Activated CD8-positive, alpha-beta T cell treated with anti-CD3 and anti-CD28 coated beads for 36 hours (primary cell): ENCODE results near the gene EPB41. TPM values are rescaled to one million over a fixed set of nuclear protein-coding genes. Genes with fewer than 3 reads are reported as not detected.

Experiments used
- ATAC-seq: fragments of 200-7000 bp; cut with Tn5 transposase; one replicate; pipeline ENCODE4 v1.10.0; 2021; ENCODE audit warnings: mild to moderate bottlenecking, moderate library complexity
- CTCF ChIA-PET: fragments of 350-600 bp; sonication (Branson Sonifier 250); formaldehyde crosslinking; loops from one replicate; lab custom pipeline; 2021; ENCODE audit warnings: antibody characterized with exemption; lab: Charles Lee
- POLR2A ChIA-PET: fragments of 350-600 bp; sonication (Branson Sonifier 250); formaldehyde crosslinking; loops from one replicate; lab custom pipeline; 2021; ENCODE audit warnings: antibody characterized with exemption; lab: Charles Lee
- DNase-seq: peaks from one replicate; pipeline ENCODE4 v3.0.0-alpha.2; 2020
- H3K27ac Mint-ChIP-seq: one replicate; pipeline ENCODE4 v1.8.0; 2021; ENCODE audit warnings: mild to moderate bottlenecking, mixed read lengths
- H3K27me3 Mint-ChIP-seq: one replicate; pipeline ENCODE4 v1.8.0; 2021; ENCODE audit warnings: mixed read lengths
- H3K36me3 Mint-ChIP-seq: one replicate; pipeline ENCODE4 v1.8.0; 2021; ENCODE audit warnings: low read depth, mixed read lengths
- H3K4me1 Mint-ChIP-seq: one replicate; pipeline ENCODE4 v1.8.0; 2021; ENCODE audit warnings: low read depth, mixed read lengths
- H3K4me3 Mint-ChIP-seq: one replicate; pipeline ENCODE4 v1.8.0; 2021; ENCODE audit warnings: mild to moderate bottlenecking, moderate library complexity, mixed read lengths
- H3K9me3 Mint-ChIP-seq: one replicate; pipeline ENCODE4 v1.8.0; 2021; ENCODE audit warnings: mixed read lengths
- intact Hi-C: fragments of 100-400 bp; cut with micrococcal nuclease; formaldehyde crosslinking; loops from one replicate; pipeline ENCODE4 v1.10.0; 2022
- total RNA-seq, 2 experiments: library from RNA; stranded (reverse); gene quantifications; one replicate each; pipeline ENCODE4 v1.2.3, GENCODE V29; 2021
- TF ChIP-seq, protein P1 (sequence below): fragments of 200-600 bp; IDR thresholded peaks from one replicate; pipeline ENCODE4 v1.8.0; 2022; ENCODE audit warnings: antibody characterized with exemption, mild to moderate bottlenecking

Gene EPB41
- total RNA-seq, 2 experiments from 2014 or later = 74.9 to 80.3 TPM

DNA sequence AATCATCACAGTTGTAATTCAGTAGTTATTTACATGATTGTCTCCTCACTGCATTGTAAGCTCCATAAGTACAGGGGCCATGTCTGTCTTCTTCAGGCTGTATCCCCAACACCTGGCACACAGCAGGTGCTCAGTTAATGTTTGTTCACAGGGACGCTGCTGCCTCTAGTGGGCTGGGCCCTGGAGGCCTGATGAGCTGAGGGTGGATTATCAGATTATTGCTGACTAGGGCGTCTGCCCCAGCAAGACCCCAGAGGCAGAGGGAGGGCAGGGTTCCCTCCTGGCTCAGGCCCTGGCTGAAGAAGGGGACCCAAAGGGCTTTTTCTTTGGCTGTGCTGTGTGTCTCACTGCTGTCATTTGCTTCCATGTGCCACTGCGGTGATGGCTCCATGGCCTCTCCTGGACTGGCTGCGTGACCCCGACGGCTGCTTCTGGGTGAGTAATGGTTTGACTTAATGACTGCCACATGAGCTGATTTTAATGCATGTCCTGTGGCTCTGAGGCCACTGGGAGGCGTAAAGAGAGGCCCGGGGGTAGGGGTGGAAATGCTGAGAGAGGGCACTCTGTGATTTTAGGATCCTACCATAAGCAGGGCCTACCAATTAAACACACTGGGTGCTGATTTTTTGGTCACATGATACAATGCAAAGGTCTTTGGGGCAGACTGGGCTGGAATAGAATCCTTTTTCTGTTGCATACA lies 20.8 kb upstream of the EPB41 start:
- ChIA-PET POLR2A (interaction anchor here (0.9 kb wide), 1 partner anchor 20 kb away, joined by 3 read pairs; the partner anchor contains the start of gene EPB41), CTCF (interaction anchor here (1.0 to 4.1 kb wide), 5 partner anchors 11 to 309 kb away, joined by 3 to 30 read pairs (median 4); no protein-coding TSS in a partner anchor)
- Mint-ChIP-seq H3K36me3 (no peaks in the 10 kb centered on the region), H3K9me3 (no peaks in the 10 kb centered on the region), H3K27me3 (no peaks in the 10 kb centered on the region), H3K27ac (no peak overlapping the region), H3K4me1 (peaks cover 36% of the 10 kb centered on the region), H3K4me3 (no peak overlapping the region)
- TF ChIP-seq, protein P1, sequence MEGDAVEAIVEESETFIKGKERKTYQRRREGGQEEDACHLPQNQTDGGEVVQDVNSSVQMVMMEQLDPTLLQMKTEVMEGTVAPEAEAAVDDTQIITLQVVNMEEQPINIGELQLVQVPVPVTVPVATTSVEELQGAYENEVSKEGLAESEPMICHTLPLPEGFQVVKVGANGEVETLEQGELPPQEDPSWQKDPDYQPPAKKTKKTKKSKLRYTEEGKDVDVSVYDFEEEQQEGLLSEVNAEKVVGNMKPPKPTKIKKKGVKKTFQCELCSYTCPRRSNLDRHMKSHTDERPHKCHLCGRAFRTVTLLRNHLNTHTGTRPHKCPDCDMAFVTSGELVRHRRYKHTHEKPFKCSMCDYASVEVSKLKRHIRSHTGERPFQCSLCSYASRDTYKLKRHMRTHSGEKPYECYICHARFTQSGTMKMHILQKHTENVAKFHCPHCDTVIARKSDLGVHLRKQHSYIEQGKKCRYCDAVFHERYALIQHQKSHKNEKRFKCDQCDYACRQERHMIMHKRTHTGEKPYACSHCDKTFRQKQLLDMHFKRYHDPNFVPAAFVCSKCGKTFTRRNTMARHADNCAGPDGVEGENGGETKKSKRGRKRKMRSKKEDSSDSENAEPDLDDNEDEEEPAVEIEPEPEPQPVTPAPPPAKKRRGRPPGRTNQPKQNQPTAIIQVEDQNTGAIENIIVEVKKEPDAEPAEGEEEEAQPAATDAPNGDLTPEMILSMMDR = peak; percentile 25
- DNase-seq (peak; percentile 51), ATAC-seq (peak; percentile 72)
- intact Hi-C loops = no loop called here

DNA sequence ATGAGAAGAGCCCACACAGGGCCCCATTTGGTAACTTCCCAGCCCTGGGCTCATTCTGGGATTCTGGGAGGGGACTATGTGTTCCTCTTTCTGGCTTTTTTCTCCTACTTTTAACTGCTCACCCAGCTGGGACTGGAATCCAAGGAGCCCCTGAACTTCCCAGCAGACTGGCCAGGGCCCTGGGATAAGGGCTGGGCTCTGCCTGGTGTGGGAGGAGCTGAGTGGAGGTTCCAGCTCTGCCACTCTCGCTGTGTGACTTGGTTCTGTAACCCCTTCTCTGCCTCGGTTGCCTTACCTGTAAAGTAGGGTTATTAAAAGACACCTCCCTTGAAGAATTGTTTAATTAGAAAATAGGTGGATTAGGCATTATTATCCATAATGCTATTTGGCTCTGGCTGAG lies 19.6 kb upstream of the EPB41 start:
- Mint-ChIP-seq H3K27me3 (no peaks in the 10 kb centered on the region), H3K36me3 (no peaks in the 10 kb centered on the region), H3K9me3 (no peaks in the 10 kb centered on the region), H3K4me3 (no peak overlapping the region), H3K4me1 (peaks cover 32% of the 10 kb centered on the region), H3K27ac (no peak overlapping the region)
- DNase-seq (no peak), ATAC-seq (no peak)
- ChIA-PET POLR2A (no interaction called here), CTCF (interaction anchor here (0.7 to 4.1 kb wide), 2 partner anchors 33 to 139 kb away, joined by 3 to 30 read pairs; no protein-coding TSS in a partner anchor)
- intact Hi-C loops = no loop called here
- TF ChIP-seq, protein P1 = no peak

DNA sequence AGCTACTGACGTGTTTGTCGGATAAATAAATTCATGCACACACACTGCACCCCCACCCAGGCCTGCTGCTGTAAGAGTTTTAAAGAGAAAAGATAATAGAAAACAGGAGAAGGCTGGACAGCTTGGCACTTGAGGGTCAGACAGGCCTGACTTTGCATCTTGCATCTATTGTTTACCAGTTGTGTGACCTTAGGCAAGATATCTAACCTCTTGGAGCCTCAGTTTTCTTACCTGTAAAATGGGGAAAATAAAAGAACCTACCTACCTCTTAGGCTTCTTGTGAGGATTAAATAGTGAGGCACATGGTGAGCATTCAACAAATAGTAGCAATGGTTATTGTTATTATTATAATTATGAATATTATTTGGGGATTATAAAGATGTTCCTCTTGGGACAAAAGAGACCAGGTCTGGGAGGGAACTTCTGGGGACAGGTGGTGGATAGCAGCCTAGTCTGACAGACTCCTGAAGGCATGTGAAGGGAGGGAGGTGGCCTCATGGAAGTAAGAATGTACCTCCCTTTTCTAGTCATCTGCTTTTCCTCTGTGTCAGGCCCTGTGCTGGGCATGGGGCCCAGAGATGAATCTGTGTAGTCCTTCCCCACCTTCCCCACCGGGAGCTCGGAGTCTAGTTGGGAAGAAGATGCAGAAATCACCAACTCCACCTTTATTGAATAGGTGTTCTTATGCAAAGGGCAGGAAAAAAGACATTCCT lies 18.3 kb upstream of the EPB41 start:
- TF ChIP-seq, protein P1 = no peak
- no peak for ATAC-seq
- peaks cover 3% of the 10 kb centered on the region for H3K36me3 Mint-ChIP-seq
- ChIA-PET POLR2A (no interaction called here), CTCF (interaction anchor here (4.1 kb wide), 1 partner anchor 138 kb away, joined by 30 read pairs; no protein-coding TSS in a partner anchor)
- no peaks in the 10 kb centered on the region for H3K27me3 Mint-ChIP-seq
- H3K4me1 Mint-ChIP-seq = peaks cover 27% of the 10 kb centered on the region
- intact Hi-C loops = no loop called here
- H3K4me3 Mint-ChIP-seq = no peak overlapping the region
- no peak overlapping the region for H3K27ac Mint-ChIP-seq
- DNase-seq = no peak
- no peaks in the 10 kb centered on the region for H3K9me3 Mint-ChIP-seq

DNA sequence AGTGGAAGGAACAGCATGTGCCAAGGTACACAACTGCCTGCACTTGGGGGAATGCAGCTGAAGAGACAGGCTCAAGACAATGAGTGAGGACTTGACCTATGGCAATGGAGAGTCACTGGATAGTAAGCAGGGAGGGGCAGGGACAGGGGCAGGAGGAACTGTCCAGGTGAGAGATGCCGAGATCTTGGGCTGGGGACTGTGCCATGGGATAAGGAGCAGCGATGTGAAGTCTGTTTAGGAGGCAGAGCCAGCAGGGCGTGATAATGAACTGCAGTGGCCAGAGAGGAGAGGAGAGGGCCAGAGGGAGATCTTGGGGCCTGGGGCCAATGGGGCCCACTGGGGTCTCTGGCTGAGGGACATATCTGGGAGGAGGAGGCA lies 17.8 kb upstream of the EPB41 start:
- CTCF ChIA-PET = no interaction called here
- DNase-seq = no peak
- peaks cover 26% of the 10 kb centered on the region for H3K4me1 Mint-ChIP-seq

More for the DNA sequence above, 17.8 kb upstream of the EPB41 start:
- no peak overlapping the region for H3K4me3 Mint-ChIP-seq
- H3K36me3 Mint-ChIP-seq = peaks cover 3% of the 10 kb centered on the region
- no peaks in the 10 kb centered on the region for H3K27me3 Mint-ChIP-seq
- H3K27ac Mint-ChIP-seq = no peak overlapping the region
- no peaks in the 10 kb centered on the region for H3K9me3 Mint-ChIP-seq
- TF ChIP-seq, protein P1 = no peak
- intact Hi-C loops = no loop called here
- no peak for ATAC-seq
- POLR2A ChIA-PET = no interaction called here
